Smooth muscle cell (in vitro differentiated cells): ENCODE data around the gene HOXC4. TPM values are rescaled to one million over a fixed set of nuclear protein-coding genes. Genes with fewer than 3 reads are reported as not detected.

Source experiments
- DNase-seq: peaks from one replicate; lab custom pipeline; 2025; ENCODE audit not compliant: unreplicated experiment; lab: John Stamatoyannopoulos, UW
- H2AFZ ChIP-seq: fragments of 200-600 bp; sonication (generic); 2 replicates; pipeline ENCODE4 v1.6.0; 2016; ENCODE audit warnings: antibody characterized with exemption, low read depth, mild to moderate bottlenecking
- H3F3A ChIP-seq: fragments of 200-600 bp; sonication (generic); 2 replicates; pipeline ENCODE4 v1.6.0; 2017; ENCODE audit warnings: antibody characterized with exemption, low read depth
- H3K27ac ChIP-seq: fragments of 200-600 bp; sonication (generic); 2 replicates; pipeline ENCODE4 v1.5.1; 2016; ENCODE audit warnings: low read depth, mild to moderate bottlenecking
- H3K27me3 ChIP-seq: fragments of 200-600 bp; sonication (generic); 2 replicates; pipeline ENCODE4 v1.6.1; 2016; ENCODE audit warnings: low read depth, mild to moderate bottlenecking
- H3K36me3 ChIP-seq: fragments of 200-600 bp; sonication (generic); 2 replicates; pipeline ENCODE4 v1.5.1; 2016; ENCODE audit warnings: low read depth
- H3K4me1 ChIP-seq: fragments of 200-600 bp; sonication (generic); 2 replicates; pipeline ENCODE4 v1.5.1; 2016; ENCODE audit warnings: low read depth
- H3K4me2 ChIP-seq: fragments of 200-600 bp; sonication (generic); 2 replicates; pipeline ENCODE4 v1.6.0; 2016; ENCODE audit warnings: mild to moderate bottlenecking
- H3K4me3 ChIP-seq: fragments of 200-600 bp; sonication (generic); 2 replicates; pipeline ENCODE4 v1.5.1; 2016; ENCODE audit warnings: mild to moderate bottlenecking
- H3K79me2 ChIP-seq: fragments of 200-600 bp; sonication (generic); 2 replicates; pipeline ENCODE4 v1.6.0; 2016; ENCODE audit warnings: low read depth, mild to moderate bottlenecking
- H3K9ac ChIP-seq: fragments of 200-600 bp; sonication (generic); 2 replicates; pipeline ENCODE4 v1.6.0; 2016; ENCODE audit warnings: low read depth
- H3K9me3 ChIP-seq: fragments of 200-600 bp; sonication (generic); replicated peaks from 2 replicates; pipeline ENCODE4 v1.5.1; 2016; ENCODE audit warnings: low read depth
- H4K20me1 ChIP-seq: fragments of 200-600 bp; sonication (generic); 2 replicates; pipeline ENCODE4 v1.6.0; 2016; ENCODE audit warnings: low read depth
- CTCF ChIP-seq: fragments of 200-600 bp; sonication (generic); IDR thresholded peaks from 2 replicates; pipeline ENCODE4 v1.5.1; 2017; ENCODE audit warnings: borderline replicate concordance, mild to moderate bottlenecking, antibody characterized with exemption; ENCODE audit not compliant: insufficient read depth, poor library complexity, severe bottlenecking
- WGBS: methylation state at CpG from one replicate; pipeline ENCODE4 v1.1.7; 2016; ENCODE audit warnings: low lambda C conversion rate; 5-methylcytosine and 5-hydroxymethylcytosine counted together
- polyA plus RNA-seq: library from polyadenylated mRNA; unstranded; fragments of >200 nt; fragmentation: Nextera tagmentation; extraction: Ambion mirVana; gene quantifications from 2 replicates; pipeline ENCODE4 v1.2.1, GENCODE V29; 2016
- total RNA-seq: library from RNA; depleted of rRNA; stranded (reverse); fragments of >200 nt; gene quantifications from 2 replicates; pipeline ENCODE4 v1.2.3, GENCODE V29; 2014

The HOXC4 gene
- total RNA-seq (0.49 TPM in 2 replicates), polyA plus RNA-seq (1.2 and 1.9 TPM in 2 replicates)

GRCh38 chr12:54053751-54054741 lies at the start of gene HOXC4:
TSS of gene HOXC4 (plus strand) at chr12:54053835. CDS start at chr12:54053923, 88 bp downstream.
- WGBS = 10% methylated on average over 45 of the region's 52 CpGs
- no peak within 1 kb of the TSS for H2AFZ ChIP-seq
- no peak within 1 kb of the TSS for H3K9ac ChIP-seq

GRCh38 chr12:54004063-54004840 lies 49.4 kb upstream of the HOXC4 start:
- Histone ChIP-seq H3K4me3 (no peak overlapping the region), H3K27ac (no peak overlapping the region), H3K79me2 (no peaks in the 10 kb centered on the region), H3K9ac (no peak overlapping the region), H3F3A (no peaks in the 10 kb centered on the region), H3K4me1 (peaks cover 7% of the 10 kb centered on the region), H3K9me3 (no peaks in the 10 kb centered on the region), H3K36me3 (no peaks in the 10 kb centered on the region), H4K20me1 (no peaks in the 10 kb centered on the region), H3K27me3 (peaks cover 98% of the 10 kb centered on the region), H2AFZ (no peak overlapping the region), H3K4me2 (no peak overlapping the region)
- DNase-seq = no peak
- WGBS = 59% methylated on average over 20 of the region's 20 CpGs
- no peak for TF ChIP-seq CTCF

More at GRCh38 chr12:54053751-54054741, at the start of gene HOXC4:
- Histone ChIP-seq H3K4me2 (peak within 1 kb of the TSS; percentile 86), H3K79me2 (no peaks in the 10 kb centered on the region), H3F3A (no peaks in the 10 kb centered on the region), H3K27me3 (peaks cover 100% of the 10 kb centered on the region), H3K27ac (no peak within 1 kb of the TSS), H3K4me1 (no peaks in the 10 kb centered on the region), H4K20me1 (peaks cover 6% of the 10 kb centered on the region), H3K36me3 (no peaks in the 10 kb centered on the region), H3K4me3 (peak within 1 kb of the TSS; percentile 46), H3K9me3 (no peaks in the 10 kb centered on the region)
- DNase-seq = no peak
- no peak for TF ChIP-seq CTCF

DNA sequence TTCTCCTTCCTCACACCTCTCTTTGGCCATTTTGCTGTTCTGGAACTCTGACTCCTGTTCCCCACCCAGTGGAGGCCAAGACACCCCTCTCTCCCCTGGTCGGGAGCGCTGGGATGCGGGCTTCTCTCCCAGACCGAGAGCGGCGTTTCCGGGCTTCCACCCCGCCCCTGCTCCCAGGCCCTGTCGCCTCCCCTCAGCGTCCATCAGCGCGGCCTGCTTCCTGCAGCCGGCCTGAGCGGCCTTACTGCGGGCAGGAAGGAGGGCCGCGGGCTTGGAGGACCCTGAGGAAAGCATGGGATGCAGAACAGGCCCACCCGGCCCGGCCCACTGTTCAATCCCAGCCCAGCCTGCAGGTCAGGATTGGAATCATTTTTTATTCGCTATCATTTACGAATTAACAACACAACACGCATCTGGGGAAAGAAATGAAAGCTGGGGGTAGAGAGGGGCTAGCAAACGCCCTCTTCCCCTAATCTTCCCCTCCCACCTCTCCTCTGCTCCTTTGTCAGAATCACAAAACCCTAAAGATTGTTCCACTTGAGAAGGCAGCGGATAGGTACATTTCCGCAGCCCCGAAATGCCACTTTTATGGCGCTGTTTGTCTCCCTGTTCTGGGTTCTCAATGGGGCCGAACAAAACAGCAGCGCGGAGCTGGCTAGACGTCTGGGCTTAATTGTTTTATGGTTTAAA lies 48.6 kb upstream of the HOXC4 start:
- Histone ChIP-seq H3K27ac (no peak overlapping the region), H3K79me2 (no peaks in the 10 kb centered on the region), H3K9ac (no peak overlapping the region), H3F3A (no peaks in the 10 kb centered on the region), H3K4me3 (peak overlapping the region; percentile 46), H4K20me1 (no peaks in the 10 kb centered on the region), H3K4me1 (peaks cover 6% of the 10 kb centered on the region), H3K27me3 (peaks cover 98% of the 10 kb centered on the region), H2AFZ (no peak overlapping the region), H3K4me2 (peak overlapping the region; percentile 31), H3K36me3 (no peaks in the 10 kb centered on the region), H3K9me3 (no peaks in the 10 kb centered on the region)
- 20% methylated on average over 30 of the region's 31 CpGs for WGBS
- DNase-seq = no peak
- TF ChIP-seq CTCF = no peak
